Activated CD4-positive, CD25-positive, alpha-beta regulatory T cell treated with anti-CD3 and anti-CD28 coated beads, Interleukin-2, amount 50 U/mL, for 24 hours (primary cell): ENCODE measurements around the gene MEF2C.

ENCODE experiments used
- ATAC-seq, 2 donors: fragments of 150-1000 bp; cut with Tn5 transposase; one replicate each; pipeline ENCODE4 v1.10.0; 2021; ENCODE audit warnings: mild to moderate bottlenecking in 1 of 2, moderate library complexity in 1 of 2

The MEF2C gene

GRCh38 chr5:88826646-88827585 is 56.1 kb downstream of the MEF2C start:
- peak; percentile 57 to 64 for ATAC-seq

GRCh38 chr5:88825584-88826315 is 57.2 kb downstream of the MEF2C start:
- ATAC-seq = no peak

GRCh38 chr5:88824892-88825583 is 57.9 kb downstream of the MEF2C start:
- ATAC-seq = no peak

GRCh38 chr5:88824141-88824540 is 58.8 kb downstream of the MEF2C start:
- no peak for ATAC-seq

GRCh38 chr5:88823201-88823600 is 59.8 kb downstream of the MEF2C start:
- no peak for ATAC-seq

GRCh38 chr5:88821161-88821560 is 61.8 kb downstream of the MEF2C start:
- no peak for ATAC-seq

- no peak for ATAC-seq
Measured at GRCh38 chr5:88820581-88820980, 62.4 kb downstream of the MEF2C start.

- ATAC-seq = no peak
Measured at GRCh38 chr5:88819301-88819999, 63.5 kb downstream of the MEF2C start.

- no peak for ATAC-seq
Measured at GRCh38 chr5:88818296-88818695, 64.7 kb downstream of the MEF2C start.

- no peak for ATAC-seq
Measured at GRCh38 chr5:88816195-88816594, 66.8 kb downstream of the MEF2C start.

GRCh38 chr5:88815050-88815789 is 67.8 kb downstream of the MEF2C start:
- ATAC-seq = no peak

- ATAC-seq = no peak
Measured at GRCh38 chr5:88813805-88814575, 69.0 kb downstream of the MEF2C start.

- no peak for ATAC-seq
Measured at GRCh38 chr5:88813244-88813643, 69.7 kb downstream of the MEF2C start.

GRCh38 chr5:88808153-88808552 is 74.8 kb downstream of the MEF2C start:
- ATAC-seq = no peak

- no peak for ATAC-seq
Measured at GRCh38 chr5:88807327-88807726, 75.7 kb downstream of the MEF2C start.

GRCh38 chr5:88806338-88806737 is 76.6 kb downstream of the MEF2C start:
- no peak for ATAC-seq

GRCh38 chr5:88805151-88805784 is 77.7 kb downstream of the MEF2C start:
- ATAC-seq = no peak

- ATAC-seq = no peak
Measured at GRCh38 chr5:88804444-88804843, 78.5 kb downstream of the MEF2C start.

GRCh38 chr5:88803309-88803708 is 79.7 kb downstream of the MEF2C start:
- no peak for ATAC-seq

GRCh38 chr5:88799938-88800535 is 82.9 kb downstream of the MEF2C start:
- no peak for ATAC-seq
